HG03469 (cell line): ENCODE data around the gene KLF5.
"Not testable (repeated sequence)": the region's sequence is repeated elsewhere in the genome, so short reads cannot be mapped to it uniquely, and the experiment has no call there.

Experiments used
- ATAC-seq: cut with Tn5 transposase; IDR thresholded peaks from one replicate; pipeline ENCODE4 v1.9.1; 2021; ENCODE audit warnings: mild to moderate bottlenecking, moderate library complexity, moderate number of reproducible peaks; ENCODE audit not compliant: unreplicated experiment

KLF5 gene

DNA sequence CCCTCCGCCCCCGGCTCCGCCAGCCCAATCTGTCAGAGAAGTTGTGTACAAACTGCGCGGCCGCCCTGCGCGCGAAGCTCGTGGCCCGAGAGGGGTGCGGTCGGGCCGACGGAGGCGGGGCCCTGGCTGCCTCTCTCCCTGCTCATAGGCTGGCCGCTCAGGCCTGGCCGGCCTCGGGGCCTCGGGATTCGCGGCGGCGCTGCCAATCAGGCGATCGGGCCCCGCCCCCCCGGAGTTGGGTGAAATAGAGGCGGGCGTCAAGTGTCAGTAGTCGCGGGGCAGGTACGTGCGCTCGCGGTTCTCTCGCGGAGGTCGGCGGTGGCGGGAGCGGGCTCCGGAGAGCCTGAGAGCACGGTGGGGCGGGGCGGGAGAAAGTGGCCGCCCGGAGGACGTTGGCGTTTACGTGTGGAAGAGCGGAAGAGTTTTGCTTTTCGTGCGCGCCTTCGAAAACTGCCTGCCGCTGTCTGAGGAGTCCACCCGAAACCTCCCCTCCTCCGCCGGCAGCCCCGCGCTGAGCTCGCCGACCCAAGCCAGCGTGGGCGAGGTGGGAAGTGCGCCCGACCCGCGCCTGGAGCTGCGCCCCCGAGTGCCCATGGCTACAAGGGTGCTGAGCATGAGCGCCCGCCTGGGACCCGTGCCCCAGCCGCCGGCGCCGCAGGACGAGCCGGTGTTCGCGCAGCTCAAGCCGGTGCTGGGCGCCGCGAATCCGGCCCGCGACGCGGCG lies at the start of gene KLF5:
Gene KLF5 (plus strand): TSS at position 270 of the 724 bp plus-strand sequence. CDS start 323 bp downstream, at position 593.
- peak; percentile 98 for ATAC-seq

DNA sequence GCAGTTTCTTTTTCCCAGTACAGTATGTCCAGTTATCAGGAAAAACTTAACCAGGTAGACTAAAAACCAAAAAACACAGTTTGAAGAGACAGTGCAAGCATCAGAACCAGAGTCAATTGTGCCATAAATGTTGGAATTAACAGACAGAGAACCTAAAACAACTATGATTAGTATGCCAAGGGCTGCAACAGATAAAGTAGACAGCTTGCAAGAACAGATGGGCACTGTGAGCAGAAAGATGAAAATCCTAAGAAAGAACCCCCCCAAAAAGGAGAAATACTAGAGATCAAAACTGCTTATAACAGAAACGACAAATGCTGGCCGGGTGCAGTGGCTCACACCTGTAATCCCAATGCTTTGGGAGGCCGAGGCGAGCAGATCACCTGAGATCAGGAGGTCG lies 47.1 kb upstream of the KLF5 start:
- ATAC-seq: no peak

DNA sequence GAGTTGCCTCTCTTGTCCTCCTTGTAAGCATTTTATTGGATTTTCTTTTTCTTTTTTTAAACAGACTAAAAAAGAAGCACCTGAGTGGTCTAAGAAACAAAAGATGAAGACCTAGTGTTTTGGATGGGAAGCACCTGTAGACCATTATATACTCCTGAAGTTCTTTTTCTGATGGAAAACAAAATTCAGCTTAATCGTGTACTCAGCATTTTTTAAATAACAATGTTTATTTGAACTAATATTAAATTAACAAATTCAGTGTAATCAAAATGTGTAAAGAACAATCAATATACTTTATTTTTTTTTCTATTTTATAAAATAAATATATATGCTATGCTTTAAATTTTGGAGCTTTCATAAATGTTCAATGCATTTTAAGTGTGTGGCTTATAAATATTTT lies 43.0 kb upstream of the KLF5 start:
- no peak for ATAC-seq

DNA sequence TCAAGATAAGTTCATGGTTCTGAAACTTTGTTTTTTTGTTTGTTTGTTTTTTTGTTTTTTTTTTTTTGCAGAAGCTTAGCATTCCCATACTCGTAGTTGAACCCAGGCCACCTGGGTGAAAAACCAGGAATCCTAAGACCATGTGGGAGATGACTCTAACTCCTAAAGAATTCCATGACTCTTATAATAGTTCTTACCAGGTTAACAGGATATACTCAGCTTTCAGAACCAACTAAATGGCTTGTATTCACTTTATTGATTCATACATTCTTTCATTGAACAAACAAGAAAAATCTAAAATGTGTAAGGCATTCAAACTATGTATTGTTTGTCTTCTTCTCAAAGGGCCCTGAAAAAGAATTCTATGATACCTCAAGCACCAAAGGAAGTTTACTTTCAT lies 40.5 kb upstream of the KLF5 start:
- ATAC-seq: no peak

DNA sequence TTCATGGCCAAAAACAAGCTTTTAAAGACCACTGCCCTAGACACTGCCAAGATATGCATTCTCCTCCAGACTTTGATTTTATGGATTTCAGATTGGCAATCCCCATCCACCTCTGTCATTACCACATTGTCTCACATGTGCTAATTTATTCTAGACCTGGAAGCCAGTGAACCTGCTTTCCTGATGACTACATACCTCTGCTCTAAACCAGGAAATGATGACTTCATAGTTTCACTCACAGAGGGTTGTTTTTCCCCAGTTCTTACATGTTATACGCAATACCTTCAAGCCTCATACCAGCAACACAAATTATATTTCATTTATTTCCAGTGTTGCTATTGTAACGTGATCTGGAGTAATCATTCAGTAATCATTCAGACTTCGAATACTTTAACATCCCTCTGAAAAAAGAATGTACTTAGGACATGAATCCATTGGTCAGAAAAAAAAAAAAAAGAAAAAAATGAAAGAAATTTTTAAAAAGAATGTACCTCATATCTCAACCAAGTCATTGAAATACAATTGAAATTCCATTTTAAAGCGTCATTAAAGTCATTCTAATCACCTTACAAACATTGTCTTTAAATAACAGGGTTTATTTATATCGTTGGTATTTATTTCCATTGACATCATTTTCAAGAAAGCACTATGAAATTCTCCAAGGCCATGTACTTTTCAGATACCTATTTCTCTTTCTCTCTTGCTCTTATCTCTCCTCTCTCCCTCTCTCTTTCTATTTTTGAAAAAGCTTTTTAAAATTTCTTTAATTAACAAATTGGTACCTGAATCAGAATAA lies 33.4 kb upstream of the KLF5 start:
- ATAC-seq: no peak

DNA sequence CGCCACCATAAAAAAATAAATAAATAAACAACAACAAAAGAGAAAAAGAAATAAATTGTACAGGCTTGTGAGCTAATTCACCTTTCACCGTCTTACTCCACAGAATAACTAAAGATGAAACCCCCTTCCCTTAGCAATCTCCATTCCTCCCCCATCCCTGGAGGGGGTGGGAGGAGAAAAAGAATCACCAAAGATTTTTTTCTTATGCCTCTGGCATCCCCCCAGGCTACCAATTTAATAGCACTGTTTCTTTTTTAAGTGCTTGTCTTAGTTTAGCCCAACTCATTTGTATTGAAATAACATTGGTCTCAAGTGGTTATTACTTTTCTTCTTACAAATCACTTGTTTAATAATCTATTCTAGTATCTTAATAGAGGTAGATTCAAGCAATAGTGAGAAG lies 23.9 kb upstream of the KLF5 start:
- ATAC-seq: no peak

DNA sequence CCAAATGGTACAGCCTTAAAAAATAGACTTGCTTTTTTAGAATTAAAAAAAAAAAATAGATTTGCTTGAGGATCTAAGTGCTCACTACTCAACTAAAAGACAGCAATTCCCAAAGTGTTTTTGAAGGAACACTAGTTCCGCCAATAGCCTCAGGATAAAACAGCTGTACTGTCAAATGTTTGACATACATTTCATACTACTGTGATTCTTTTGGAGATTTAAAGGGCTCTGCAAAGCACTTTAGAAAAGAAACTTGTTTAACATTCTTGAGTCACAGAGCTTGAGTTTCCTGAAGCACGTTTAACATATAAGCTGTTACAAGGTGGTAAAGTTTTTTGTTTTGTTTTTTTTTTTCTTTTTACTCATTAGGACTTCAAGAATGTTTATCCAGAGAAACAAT lies 23.1 kb upstream of the KLF5 start:
- ATAC-seq: no peak

DNA sequence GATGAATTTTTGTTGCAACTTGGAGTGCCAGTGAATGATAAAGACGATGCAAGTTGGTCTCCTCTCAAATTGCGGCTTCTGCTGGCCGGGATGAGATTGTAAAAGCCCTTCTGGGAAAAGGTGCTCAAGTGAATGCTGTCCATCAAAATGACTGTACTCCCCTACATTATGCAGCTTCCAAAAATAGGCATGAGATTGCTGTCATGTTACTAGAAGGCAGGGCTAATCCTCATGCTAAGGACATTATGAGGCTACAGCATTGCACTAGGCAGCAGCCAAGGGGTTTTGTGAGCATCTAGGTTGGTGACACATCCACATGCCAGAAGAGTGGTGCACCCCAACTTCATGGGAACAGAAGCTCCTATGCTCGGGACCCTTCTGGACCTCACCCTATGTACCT lies 22.2 kb upstream of the KLF5 start:
- no peak for ATAC-seq

DNA sequence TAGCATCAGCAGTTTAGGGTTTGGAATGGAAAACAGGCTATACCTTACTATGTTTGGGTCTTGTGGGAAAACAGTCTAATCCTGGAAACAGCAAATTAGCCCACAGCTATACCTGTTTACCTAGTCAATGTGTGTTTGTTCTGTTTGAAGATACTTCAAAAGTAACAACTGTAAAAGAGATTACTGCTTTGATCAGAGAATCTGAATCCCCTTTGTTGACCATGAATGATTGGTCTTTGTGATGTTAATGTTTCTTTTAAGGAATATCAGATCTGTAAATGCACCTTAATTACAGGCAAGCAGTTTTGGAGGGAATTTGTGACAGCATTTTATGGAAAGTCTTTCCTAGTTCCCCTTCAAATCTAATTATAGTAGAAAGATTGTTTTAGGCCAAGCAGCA lies 20.7 kb upstream of the KLF5 start:
- no peak for ATAC-seq

DNA sequence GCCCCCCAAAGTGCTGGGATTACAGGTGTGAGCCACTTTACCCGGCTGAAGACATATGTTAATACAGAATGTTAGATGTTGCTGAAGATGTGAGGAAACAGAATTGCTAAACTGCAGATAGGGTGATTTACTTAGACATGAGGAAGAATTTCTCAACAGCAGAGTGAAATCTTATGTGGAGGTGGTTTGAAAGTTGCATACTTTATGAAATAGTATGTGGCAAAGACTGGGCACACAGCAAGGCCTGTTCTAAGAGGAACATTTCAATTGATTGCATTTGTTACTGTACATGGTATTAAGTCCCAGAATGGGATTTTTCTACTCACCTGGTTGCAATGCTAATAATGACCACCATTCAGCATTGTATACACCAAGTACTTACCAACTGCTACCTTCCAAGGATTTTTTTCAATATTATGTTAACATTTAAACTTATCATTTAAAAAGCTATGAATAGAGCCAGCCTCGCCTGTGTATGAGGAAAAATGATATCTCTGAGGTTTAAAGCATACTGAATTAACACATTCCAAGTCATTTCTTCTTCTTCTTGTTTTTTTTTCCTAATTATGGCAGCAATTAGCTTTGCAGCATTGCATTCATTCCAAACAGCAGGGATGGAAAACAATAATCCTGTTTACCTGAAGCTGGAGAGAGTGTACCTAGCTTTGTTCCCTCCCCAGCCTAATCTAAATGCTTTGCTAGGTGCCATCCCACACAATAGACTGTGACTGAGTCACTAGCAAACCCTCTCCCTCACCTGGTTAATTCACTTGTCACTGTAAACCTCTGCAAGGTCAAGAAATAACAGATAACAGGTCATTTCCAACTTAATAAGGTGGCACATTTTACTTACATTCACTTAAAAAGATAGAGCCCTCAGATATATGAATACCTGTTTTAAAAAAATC lies 19.4 kb upstream of the KLF5 start:
- ATAC-seq: no peak

DNA sequence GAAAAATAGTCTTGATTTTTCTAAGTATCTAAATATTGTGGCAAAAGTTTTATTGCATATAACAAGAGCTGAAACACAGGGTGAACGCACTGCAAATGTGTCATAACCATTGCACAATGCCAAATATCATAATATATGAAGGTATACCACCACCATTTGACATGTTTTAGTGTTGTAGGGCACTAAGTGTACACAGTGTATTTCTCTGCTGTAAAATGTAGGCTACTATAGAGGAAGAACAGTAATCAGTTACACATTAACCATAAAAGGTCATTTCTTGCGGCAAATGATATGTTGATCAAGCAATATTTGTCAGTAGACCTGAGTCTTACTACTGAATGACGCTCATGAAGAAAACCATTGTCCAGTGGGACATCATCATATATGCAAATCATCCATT lies 18.3 kb upstream of the KLF5 start:
- no peak for ATAC-seq

DNA sequence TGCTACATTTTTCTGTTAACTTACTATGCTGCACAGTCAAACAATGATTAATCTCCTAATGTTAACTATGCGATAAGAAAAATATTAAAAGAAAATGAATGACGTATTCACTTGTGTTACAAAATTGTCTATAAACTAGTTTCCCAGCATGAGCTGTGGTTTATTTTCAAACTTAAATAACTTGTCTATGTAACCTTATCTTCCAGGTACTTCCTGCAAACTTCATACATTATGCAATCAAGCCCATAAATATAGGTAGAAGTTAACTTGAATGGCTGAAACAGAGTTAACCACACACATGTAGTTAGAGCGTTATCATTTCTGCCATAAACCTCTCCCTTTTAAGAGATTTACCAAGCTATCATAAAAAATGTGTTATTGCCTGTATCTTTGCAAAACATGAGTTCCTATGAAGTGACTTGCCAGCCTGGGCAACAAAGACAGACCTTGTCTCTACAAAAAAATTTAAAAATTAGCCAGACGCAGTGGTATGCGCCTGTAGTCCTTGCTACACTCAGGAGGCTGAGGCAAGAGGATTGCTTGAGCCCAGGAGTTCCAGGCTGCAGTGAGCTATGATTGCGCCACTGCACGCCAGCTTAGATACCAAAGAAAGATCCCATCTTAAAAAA lies 17.7 kb upstream of the KLF5 start:
- no peak for ATAC-seq

DNA sequence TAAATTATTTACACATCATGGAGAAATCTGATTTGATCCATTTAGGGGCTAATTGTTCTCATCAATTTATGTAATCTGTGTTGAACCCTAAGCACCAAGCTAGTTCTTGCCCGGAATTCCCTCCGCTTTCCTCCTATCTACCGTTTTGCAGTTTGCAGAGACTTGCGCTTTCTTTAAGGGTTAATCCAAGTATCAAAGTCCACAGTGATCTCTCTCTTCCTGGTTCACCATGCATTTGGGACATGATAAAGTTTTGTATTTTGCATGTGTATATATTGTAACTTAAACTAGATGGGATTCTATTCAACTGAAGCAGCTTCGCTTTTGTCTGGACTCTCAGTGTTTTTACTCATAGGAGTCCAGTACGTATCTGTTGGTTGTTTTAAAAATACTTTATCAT lies 13.8 kb upstream of the KLF5 start:
- ATAC-seq: no peak

DNA sequence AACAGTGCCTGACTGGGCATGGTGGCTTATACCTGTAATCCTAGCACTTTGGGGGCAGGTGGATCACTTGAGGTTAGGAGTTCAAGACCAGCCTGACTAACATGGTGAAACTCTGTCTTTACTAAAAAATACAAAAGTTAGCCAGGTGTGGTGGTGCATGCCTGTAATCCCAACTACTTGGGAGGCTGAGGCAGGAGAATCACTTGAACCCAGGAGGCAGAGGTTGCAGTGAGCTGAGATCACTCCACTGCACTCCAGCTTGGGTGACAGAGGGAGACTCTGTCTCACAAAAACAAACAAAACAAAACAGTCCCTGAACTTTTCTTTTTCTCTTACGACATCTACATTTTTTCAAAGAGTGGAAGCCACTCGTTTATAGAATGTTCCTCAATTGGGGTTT lies 10.2 kb upstream of the KLF5 start:
- not testable (repeated sequence) for ATAC-seq

DNA sequence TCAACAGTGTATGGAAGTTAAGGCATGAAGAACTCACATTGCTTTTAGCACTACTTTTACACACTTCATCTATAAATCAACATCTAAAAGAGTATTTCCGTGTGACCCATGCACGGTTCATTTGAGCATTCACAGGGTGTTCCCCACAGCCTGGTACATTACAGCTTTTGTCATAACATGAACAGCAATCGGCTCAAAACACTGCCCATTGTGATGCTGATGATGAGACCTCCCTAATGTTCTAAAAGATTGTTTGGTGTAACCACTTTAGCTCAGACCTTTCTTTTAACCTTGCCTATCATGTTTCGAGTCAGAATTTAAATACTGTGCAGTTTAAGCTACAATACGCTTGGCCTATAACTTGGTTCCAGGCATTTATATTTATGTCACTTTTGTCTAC lies 4.1 kb upstream of the KLF5 start:
- no peak for ATAC-seq

DNA sequence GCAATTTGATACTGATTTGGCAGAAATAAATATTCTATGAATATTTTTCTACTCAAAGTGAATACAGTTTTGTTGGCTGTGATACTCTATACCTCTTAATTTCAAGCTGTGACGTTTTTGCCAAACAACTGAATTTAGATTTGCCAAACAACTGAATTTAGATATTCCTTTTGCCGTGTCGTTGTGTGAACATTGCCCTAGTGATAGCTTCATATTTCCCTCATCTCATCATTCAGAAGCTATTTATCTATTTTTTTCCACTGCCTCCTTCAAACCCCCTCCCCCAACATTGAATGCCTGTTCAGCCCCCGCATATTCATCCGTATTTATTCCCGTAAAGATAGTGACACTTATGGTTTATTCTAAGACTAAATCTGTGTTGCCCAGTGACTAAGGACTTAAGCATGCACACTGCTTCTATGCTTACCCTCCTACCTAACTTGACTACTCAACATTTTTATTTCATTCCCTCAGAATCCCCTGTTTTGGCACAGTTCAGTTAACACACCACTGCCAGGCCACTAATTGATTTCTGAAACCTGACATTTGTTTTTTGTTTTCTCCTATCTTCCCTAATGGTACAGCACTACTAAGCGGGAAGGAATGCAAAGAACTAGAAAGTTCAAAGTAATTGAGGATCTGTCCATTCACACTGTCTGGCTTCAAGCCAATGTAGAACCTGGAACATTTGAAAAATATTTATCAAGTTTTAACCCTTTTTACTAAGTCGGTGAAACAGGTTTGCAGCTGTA lies 2.8 kb upstream of the KLF5 start:
- no peak for ATAC-seq

DNA sequence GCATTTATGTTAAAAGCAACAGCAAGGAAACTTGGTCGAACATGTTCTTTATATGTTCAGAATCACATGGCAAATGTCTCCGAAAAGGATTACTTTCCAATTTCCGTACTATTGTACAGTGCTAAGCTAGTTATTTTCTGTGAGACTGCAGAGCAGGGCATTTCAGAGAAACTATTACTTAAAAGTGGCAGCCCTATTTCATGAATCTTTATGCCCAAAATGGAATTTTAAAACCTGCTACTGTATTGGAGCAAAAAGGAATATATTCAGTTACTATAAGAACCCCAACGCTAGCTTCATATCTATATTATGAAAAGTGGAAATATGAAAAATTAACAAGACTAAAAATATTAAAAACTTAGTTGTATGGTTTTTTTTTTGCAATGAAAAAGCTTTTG lies 2.2 kb upstream of the KLF5 start:
- no peak for ATAC-seq

DNA sequence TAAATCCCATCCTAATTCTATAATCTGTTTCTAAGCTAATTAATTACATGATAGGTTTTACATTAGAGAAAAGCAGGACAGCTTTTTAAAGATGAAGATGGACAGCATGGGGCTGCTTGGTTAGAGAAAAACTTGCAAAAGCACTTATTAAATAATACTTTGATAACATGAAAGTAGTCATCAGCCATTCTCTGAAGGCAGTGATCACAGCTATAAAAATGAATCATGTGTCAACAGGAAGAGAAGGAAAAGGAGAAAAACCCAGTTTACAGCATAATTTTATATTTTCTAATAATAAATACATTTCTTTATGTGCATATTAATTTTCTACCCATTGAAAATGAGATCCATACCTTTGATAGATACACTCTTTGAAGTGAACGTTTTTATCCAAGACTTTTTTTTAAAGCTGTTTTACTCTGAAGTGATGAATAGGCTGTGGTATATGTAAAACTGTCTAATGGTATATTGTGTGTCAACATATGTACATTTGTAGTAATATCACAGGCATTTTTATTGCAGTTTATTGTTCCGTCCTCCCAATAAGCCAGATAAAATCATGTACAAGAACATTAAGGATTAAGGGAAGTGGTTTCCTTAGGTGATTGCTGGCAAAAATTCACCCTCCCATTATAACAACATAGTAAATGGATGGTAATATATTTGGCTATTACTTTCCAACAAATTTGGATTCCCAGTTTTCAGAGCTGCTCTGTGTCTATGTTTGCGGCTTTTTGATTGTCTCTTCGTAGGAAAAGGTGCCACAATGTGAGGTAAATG lies 1.3 kb upstream of the KLF5 start:
- no peak for ATAC-seq

DNA sequence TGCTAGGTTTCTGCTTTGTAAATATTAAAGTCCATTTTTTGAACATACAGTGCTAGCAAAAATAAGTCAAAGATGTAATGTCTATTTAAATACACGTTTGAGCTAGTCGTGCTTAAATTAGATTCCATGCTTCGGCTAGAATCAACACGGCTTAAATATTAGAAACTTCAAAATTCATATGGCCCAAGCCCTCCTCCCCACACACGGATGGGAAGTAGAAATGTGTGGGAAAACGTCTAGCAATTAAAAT lies 816 bp upstream of the KLF5 start:
- no peak for ATAC-seq

DNA sequence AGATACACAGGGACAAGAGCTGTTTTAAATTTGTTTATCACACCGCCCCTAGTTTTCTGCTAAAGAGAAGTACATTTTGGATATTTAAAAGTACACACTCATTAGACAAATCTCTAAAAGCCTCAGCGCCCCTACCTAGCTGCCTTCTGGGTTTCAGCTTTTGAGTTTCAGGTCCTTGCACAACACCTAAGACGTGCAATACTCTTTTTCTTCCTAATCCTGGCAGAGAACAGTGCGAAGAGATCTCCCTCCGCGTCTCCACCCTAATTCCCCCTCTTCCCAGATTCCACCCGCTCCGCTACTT lies 421 bp upstream of the KLF5 start:
- ATAC-seq: no peak
